K562 (cell line): Measurements from ENCODE around the gene ITPK1. TPM values are rescaled to one million over a fixed set of nuclear protein-coding genes. Genes with fewer than 3 reads are reported as not detected.

Source experiments
- CTCF ChIP-seq, 3 experiments: IDR thresholded peaks in 2 of 3; conservative IDR thresholded peaks in 1 of 3; 2 replicates each; pipeline ENCODE4 v1.5.1; 2011 to 2012; ENCODE audit warnings: low read length in 3 of 3, mild to moderate bottlenecking in 3 of 3, control low read depth in 2 of 3, improper control_type of control experiment in 1 of 3, inconsistent platforms in 1 of 3, low read depth in 1 of 3, mixed read lengths in 1 of 3, moderate library complexity in 1 of 3; ENCODE audit not compliant: insufficient read depth in 2 of 3
- GMEB1 ChIP-seq: fragments of 250-450 bp; sonication (Bioruptor Pico); IDR thresholded peaks from 2 replicates; pipeline ENCODE4 v1.4.0; 2020; ENCODE audit warnings: mild to moderate bottlenecking
- HDAC2 ChIP-seq: fragments of 450-650 bp; IDR thresholded peaks from 2 replicates; pipeline ENCODE4 v1.6.1; 2016; ENCODE audit warnings: mild to moderate bottlenecking
- KDM4B ChIP-seq, 2 experiments: fragments of 450-650 bp in 1 of 2; sonication (generic) in 1 of 2; IDR thresholded peaks; 2 replicates each; pipeline ENCODE4 v1.6.1; 2016 to 2017; ENCODE audit warnings: borderline replicate concordance in 2 of 2, antibody characterized with exemption in 1 of 2, low read depth in 1 of 2, mild to moderate bottlenecking in 1 of 2
- L3MBTL2 ChIP-seq: fragments of 450-650 bp; IDR thresholded peaks from 2 replicates; pipeline ENCODE4 v1.6.1; 2016; ENCODE audit warnings: mild to moderate bottlenecking, moderate library complexity
- REST ChIP-seq, 2 experiments: fragments of 450-650 bp; formaldehyde crosslinking in 1 of 2; IDR thresholded peaks; 2 replicates each; pipeline versions ENCODE4 v1.4.0 to v1.6.1; 2014 to 2020; ENCODE audit warnings: mild to moderate bottlenecking in 2 of 2, borderline replicate concordance in 1 of 2, low read depth in 1 of 2
- SAFB ChIP-seq: fragments of 200-400 bp; formaldehyde crosslinking; IDR thresholded peaks from 2 replicates; pipeline ENCODE4 v1.6.1; 2017; ENCODE audit warnings: low read depth, low read length, borderline replicate concordance
- SIX5 ChIP-seq, 2 experiments: IDR thresholded peaks; 2 replicates each; pipeline ENCODE4 v1.6.1; 2011; ENCODE audit warnings: low read length in 2 of 2, borderline replicate concordance in 1 of 2, low read depth in 1 of 2, mild to moderate bottlenecking in 1 of 2, moderate library complexity in 1 of 2; ENCODE audit not compliant: insufficient read depth in 1 of 2
- TFAP4 ChIP-seq: sonication (generic); formaldehyde crosslinking; IDR thresholded peaks from 2 replicates; pipeline ENCODE4 v1.8.0; 2022; ENCODE audit warnings: missing genetic modification reagents, mild to moderate bottlenecking, moderate library complexity, borderline replicate concordance
- polyA plus RNA-seq, 8 experiments: library from polyadenylated mRNA; depleted of rRNA in 4 of 8; stranded (reverse) in 5 of 8; unstranded in 3 of 8; fragments of >200 nt; fragmentation: Nextera tagmentation in 2 of 8; fragmentation: Illumina TruSeq in 1 of 8; extraction: Ambion mirVana in 2 of 8; extraction: Trizol in 1 of 8; gene quantifications; 2 replicates each; pipeline versions ENCODE4 v1.2.1 to v1.2.3, GENCODE V29; 2011 to 2014; ENCODE audit warnings: inconsistent platforms in 1 of 8, missing spikeins in 1 of 8
- total RNA-seq, 7 experiments: library from RNA; depleted of rRNA in 6 of 7; stranded (reverse); fragments of >200 nt in 6 of 7; fragmentation: Illumina TruSeq in 2 of 7; extraction: Trizol in 2 of 7; gene quantifications; 2 replicates each; pipeline versions ENCODE4 v1.2.1 to v1.2.3, GENCODE V29; 2011 to 2021; ENCODE audit warnings: low replicate concordance in 1 of 7
- TF ChIP-seq, protein P1 (sequence below): fragments of 450-650 bp; IDR thresholded peaks from 2 replicates; pipeline ENCODE4 v1.6.1; 2016; ENCODE audit warnings: missing biosample characterization, missing genetic modification characterization
- TF ChIP-seq, protein P2 (sequence below): IDR thresholded peaks from 2 replicates; pipeline ENCODE4 v1.6.1; 2016; ENCODE audit warnings: missing genetic modification characterization, missing compliant biosample characterization

Gene ITPK1
- total and polyA plus RNA-seq, 9 of the 15 experiments (the other 6 are each of a cell fraction or from before 2014, with no cell fraction given): 1.2 to 39.2 (median 23.0) TPM

GRCh38 chr14:93137864-93138263 lies 22.1 kb upstream of the ITPK1 start (continued):
- peak; percentile 22 to 50 (median 40); a peak in 4 of 6 replicates for TF ChIP-seq CTCF (IDR thresholded peaks at IDR 0.05 in 2 of 3, conservative IDR thresholded peaks at IDR 0.05 in 1 of 3; ENCODE audit: insufficient read depth in 2 of 3, low read depth in 1 of 3, low read length in 3 of 3)
- peak; percentile 54; the same call in 1 of the 2 replicates for TF ChIP-seq REST (IDR thresholded peaks at IDR 0.05; ENCODE audit: borderline replicate concordance)
- no peak for TF ChIP-seq REST (CRISPR knock-in tag; IDR thresholded peaks at IDR 0.05; ENCODE audit: low read depth)
- TF ChIP-seq HDAC2: no peak
- TF ChIP-seq, protein P1, sequence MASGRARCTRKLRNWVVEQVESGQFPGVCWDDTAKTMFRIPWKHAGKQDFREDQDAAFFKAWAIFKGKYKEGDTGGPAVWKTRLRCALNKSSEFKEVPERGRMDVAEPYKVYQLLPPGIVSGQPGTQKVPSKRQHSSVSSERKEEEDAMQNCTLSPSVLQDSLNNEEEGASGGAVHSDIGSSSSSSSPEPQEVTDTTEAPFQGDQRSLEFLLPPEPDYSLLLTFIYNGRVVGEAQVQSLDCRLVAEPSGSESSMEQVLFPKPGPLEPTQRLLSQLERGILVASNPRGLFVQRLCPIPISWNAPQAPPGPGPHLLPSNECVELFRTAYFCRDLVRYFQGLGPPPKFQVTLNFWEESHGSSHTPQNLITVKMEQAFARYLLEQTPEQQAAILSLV (tag): no peak
- TF ChIP-seq SIX5 (IDR thresholded peaks at IDR 0.05; ENCODE audit: borderline replicate concordance in 1 of 2, insufficient read depth in 1 of 2, low read depth in 1 of 2, low read length in 2 of 2): no peak
- TF ChIP-seq L3MBTL2: 0 out of 2 replicates have a peak, but pooled peaks have one; percentile 8
- no peak for TF ChIP-seq SAFB
- TF ChIP-seq KDM4B (IDR thresholded peaks at IDR 0.05; ENCODE audit: borderline replicate concordance in 2 of 2, low read depth in 1 of 2): no peak
- no peak for TF ChIP-seq GMEB1 (CRISPR knock-in tag)
- TF ChIP-seq, protein P2, sequence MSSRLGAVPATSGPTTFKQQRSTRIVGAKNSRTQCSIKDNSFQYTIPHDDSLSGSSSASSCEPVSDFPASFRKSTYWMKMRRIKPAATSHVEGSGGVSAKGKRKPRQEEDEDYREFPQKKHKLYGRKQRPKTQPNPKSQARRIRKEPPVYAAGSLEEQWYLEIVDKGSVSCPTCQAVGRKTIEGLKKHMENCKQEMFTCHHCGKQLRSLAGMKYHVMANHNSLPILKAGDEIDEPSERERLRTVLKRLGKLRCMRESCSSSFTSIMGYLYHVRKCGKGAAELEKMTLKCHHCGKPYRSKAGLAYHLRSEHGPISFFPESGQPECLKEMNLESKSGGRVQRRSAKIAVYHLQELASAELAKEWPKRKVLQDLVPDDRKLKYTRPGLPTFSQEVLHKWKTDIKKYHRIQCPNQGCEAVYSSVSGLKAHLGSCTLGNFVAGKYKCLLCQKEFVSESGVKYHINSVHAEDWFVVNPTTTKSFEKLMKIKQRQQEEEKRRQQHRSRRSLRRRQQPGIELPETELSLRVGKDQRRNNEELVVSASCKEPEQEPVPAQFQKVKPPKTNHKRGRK (tag): no peak
- TF ChIP-seq TFAP4 (CRISPR knock-in tag): peak; percentile 67
